Measurements from ENCODE around the gene SCN4A.
A peak's percentile ranks its signal among the peaks of the same experiment; 100 is the strongest.
"Not testable (repeated sequence)": the region's sequence is repeated elsewhere in the genome, so short reads cannot be mapped to it uniquely, and the experiment has no call there.

SCN4A gene

DNA sequence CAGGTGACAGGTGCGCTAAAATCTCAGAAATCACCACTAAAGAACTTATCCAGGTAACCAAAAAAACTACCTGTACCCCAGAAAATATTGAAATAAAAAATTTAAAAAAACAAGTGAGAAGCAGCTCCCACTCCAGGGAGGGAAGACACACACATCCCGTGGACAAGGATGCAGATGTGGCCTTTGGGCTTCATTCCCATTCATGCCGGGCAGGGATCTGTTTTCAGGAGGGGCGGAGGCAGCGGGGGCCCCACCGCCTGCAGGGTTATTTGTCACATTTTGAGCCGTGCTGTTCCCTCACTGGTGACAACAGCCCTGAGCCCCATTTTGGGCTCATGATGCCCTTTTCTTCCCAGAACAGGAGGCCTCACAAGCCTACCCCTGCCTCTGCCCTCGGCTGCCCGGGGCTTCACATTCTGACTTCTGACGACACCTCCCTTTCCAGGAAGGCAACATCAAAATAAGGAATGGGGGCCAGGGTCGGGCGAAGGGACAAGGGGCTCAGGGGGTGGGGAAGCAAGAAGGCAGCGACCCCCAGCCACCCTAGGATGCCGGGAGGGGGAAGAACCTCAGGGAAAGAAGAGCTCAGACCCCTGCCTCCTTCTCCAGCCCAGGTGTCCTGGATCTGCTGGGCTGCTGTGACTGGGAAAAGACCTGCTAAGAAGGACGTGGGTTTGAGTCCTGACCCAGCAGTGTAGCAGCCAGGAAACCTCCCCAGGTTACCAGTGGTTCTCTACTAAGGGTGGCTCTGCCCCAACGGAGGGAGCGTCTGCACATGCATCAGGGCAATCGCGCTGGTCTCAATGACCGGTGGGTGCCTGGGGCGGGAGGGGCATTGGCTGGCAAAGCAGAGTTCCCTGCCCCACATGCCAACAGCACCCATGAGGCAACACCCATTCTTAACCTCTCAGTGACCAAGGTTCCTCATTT, 38.3 kb downstream of the SCN4A start:
- no peak for DNase-seq (ENCODE audit: low read depth)

GRCh38 chr17:63933598-63933997, 39.1 kb downstream of the SCN4A start:
- no peak for DNase-seq (ENCODE audit: low read depth)

- no peak for DNase-seq (ENCODE audit: low read depth)
These were observed 40.0 kb downstream of the SCN4A start for GRCh38 chr17:63932721-63933120.

DNA sequence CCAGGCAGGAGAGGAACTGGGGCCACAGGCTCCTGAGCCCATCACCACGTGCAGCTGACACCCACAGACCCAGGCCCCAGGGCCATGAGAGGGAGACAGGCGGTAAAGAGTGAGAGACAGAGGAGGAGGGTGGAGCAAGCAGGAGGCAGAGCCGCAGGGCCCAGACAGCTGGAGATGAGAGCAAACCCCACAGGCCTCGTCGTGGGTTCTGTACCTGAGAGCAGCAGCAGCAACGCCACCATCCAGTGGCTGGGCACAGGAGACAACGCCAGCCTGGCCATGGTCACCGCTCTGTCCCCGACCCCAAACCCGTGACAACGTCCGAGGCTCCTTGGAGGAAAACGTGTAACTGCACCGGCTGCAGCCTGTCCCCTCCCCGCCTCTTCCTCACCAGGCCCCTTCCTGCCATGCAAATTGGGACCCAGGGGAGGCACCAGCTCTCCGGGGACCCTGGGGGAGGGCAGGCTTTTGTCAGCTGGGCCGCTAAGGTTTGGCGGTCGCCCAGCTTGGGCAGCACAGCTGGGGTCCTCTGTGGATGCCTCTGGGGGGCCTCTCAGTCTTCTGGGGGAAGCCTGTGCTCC, 40.6 kb downstream of the SCN4A start, which contains the start of gene CD79B:
TSS of gene CD79B (minus strand) at position 351 of the 581 bp plus-strand sequence. CDS start at position 281, 70 bp downstream.
- DNase-seq (ENCODE audit: low read depth) = no peak

DNA sequence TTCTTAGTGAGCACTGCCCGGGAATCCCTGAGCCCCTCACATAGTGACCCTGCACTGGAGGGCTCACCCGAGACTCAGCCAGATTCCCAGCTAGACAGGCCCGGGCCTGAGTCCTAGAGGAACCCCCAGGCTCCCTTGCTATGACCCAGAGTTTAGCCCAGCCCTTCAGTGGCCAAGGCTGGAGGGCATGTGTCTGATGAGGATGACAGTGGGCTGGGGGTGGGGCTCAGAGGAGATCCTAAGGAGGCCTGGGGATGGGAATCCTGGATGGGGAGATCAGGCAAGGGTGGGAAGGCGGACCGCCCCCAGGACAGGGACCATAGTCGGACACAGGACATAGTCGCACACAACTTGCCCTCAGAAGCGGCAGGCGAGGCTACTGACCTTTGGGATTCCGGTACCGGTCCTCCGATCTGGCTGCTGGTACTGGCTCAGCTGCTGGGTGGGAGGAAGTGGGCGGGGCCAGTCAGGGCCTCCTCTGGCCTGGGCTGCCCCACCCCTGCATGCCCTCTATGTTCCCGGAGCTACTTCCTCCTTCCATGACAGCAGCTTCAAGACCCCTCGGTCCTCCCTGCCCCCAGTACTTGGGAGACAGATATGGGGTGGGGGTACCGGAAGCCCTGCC, 41.7 kb downstream of the SCN4A start:
- DNase-seq (ENCODE audit: low read depth) = peak; percentile 50

- no peak for DNase-seq (ENCODE audit: low read depth)
These were observed 42.6 kb downstream of the SCN4A start for GRCh38 chr17:63929860-63930766.

- DNase-seq (ENCODE audit: low read depth) = no peak
These were observed 43.6 kb downstream of the SCN4A start for GRCh38 chr17:63928966-63929695.

- DNase-seq (ENCODE audit: low read depth) = no peak
These were observed 44.5 kb downstream of the SCN4A start for GRCh38 chr17:63928172-63928666.

- DNase-seq (ENCODE audit: low read depth) = no peak
These were observed 45.1 kb downstream of the SCN4A start for GRCh38 chr17:63927464-63928171.

DNA sequence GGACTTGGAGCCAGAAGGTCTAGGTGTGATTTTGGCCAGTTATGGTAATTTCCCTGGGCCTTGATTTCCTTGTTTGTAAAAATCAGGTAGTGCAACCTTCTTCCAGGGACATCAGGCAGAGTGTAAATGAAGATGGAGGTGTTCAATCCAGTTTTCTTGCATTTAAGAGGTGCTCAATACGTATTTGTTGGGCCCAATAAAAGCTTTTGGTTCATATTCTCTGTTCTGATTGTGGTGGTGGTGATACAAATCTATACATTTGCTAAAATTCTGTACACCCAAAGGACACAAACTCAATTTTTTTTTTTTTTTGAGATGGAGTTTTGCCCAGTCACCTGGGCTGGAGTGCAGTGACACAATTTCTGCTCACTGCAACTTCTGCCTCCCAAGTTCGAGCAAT, 46.6 kb downstream of the SCN4A start:
- DNase-seq (ENCODE audit: low read depth) = no peak

GRCh38 chr17:63925615-63926014, 47.1 kb downstream of the SCN4A start:
- no peak for DNase-seq (ENCODE audit: low read depth)

GRCh38 chr17:63922402-63922801, 50.3 kb downstream of the SCN4A start:
- not testable (repeated sequence) for DNase-seq (ENCODE audit: low read depth)

GRCh38 chr17:63920779-63921178, 51.9 kb downstream of the SCN4A start:
- DNase-seq (ENCODE audit: low read depth) = not testable (repeated sequence)

DNA sequence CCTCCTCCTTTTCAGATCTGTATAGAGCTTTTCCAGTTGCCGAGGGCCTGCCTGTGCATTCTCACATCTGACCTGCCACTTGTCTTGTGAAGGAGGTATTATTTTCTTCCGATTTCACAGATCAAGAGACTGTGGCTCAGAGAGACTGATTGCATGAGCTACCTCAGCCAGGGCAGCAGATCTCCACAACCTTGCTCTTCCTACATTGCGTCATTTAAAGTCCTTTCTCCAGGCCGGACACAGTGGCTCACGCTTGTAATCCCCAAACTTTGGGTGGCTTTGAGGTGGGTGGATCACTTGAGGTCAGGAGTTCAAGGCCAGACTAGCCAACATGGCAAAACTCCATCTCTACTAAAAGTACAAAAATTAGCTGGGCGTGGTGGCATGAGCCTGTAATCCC, 52.7 kb downstream of the SCN4A start:
- DNase-seq (ENCODE audit: low read depth) = not testable (repeated sequence)

DNA sequence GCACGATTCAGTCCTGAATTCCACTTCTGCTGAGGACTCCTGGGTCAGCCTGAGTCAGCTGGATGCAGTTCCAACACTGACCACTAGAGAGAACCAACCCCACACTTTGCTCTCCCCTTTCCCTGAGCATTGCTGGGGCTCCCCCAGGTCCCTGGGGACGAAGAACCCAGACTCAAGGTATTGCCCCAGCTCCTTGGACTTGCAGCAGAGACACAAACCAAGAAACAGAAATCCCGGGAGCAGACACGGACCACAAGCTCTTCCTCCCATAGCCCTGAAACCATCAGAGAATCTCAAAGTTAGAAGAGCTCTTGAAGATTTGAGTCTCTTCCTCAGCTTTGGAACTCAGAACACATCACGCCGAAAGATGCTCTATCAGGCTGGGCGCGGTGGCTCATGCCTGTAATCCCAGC, 53.4 kb downstream of the SCN4A start:
- DNase-seq (ENCODE audit: low read depth) = peak; percentile 59

DNA sequence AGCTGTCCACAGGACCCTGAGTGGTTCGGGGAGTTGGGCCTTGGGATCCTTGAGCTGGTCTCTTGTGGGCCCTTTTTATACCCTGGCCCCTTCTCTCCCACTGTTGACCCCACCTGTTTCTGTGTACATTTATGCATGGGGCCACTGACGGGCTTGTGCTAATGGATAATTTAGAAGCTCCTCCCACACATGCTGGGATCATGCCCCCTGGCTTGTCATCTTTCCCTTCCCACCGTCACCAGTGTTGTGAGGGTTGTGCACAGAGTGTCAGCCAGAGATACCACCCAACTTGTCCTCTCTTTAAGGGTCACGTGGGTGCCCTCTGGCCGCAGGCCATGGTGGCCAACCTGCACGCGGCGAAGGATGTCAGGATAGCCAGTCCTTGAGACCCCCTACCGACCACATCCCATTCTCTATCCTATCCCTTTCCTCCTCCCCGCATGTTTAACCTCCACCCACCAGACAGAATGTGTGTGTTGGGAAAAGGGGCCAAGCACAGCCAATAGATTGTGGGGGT, 53.9 kb downstream of the SCN4A start, which contains the start of gene GH1:
TSS of gene GH1 (minus strand) at position 51 of the 517 bp plus-strand sequence. CDS start 63 bp downstream, outside the sequence.
- not testable (repeated sequence) for DNase-seq (ENCODE audit: low read depth)

DNA sequence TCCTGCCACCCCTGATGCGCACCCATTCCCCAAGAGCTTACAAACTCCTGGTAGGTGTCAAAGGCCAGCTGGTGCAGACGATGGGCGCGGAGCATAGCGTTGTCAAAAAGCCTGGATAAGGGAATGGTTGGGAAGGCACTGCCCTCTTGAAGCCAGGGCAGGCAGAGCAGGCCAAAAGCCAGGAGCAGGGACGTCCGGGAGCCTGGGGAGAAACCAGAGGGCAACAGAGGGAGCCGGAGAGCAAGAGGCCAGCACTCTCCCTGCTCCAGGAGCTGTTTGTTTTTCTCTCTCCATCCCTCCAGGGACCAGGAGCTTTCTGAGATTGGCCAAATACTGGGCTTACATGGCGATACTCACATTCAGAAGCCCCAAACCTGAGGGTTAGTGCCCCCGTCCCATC, 54.4 kb downstream of the SCN4A start:
- no peak for DNase-seq (ENCODE audit: low read depth)

DNA sequence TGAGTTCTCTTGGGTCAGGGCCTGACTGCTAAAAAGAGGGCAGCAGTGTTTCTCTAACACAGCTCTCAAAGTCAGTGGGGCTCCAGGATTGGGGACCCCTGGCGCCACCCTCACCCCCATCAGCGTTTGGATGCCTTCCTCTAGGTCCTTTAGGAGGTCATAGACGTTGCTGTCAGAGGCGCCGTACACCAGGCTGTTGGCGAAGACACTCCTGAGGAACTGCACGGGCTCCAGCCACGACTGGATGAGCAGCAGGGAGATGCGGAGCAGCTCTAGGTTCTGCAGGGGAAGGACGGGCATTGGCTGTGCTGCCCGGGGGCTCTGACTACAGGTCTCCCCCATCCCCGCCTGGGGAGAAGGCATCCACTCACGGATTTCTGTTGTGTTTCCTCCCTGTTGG, 55.1 kb downstream of the SCN4A start:
- no peak for DNase-seq (ENCODE audit: low read depth)

- not testable (repeated sequence) for DNase-seq (ENCODE audit: low read depth)
These were observed 55.5 kb downstream of the SCN4A start for GRCh38 chr17:63917206-63917605.

Data from T follicular helper cell (primary cell).